ENCODE results near the gene TMEM92. TPM values are rescaled to one million over a fixed set of nuclear protein-coding genes. Genes with fewer than 3 reads are reported as not detected.
A peak's percentile ranks its signal among the peaks of the same experiment; 100 is the strongest.

The TMEM92 gene
- total and polyA plus RNA-seq, 10 of the 15 experiments (the other 5 are each of a cell fraction or from before 2014, with no cell fraction given), result 0.11 to 1.2 (median 0.32) TPM

GRCh38 chr17:50269477-50270434 lies 4.5 kb upstream of the TMEM92 start:
- peak; percentile 86 for ATAC-seq
- Histone ChIP-seq H3K4me1 (ENCODE audit: control insufficient read depth, insufficient read depth, low read length) (no peaks in the 10 kb centered on the region; the same call in 1 of the 2 replicates), H2AFZ (ENCODE audit: control insufficient read depth, low read depth, low read length) (no peak overlapping the region), H3K4me2 (ENCODE audit: control insufficient read depth, insufficient read depth) (no peak overlapping the region), H3K36me3 (ENCODE audit: control insufficient read depth in 2 of 2, insufficient read depth in 2 of 2, low read length in 1 of 2) (no peaks in the 10 kb centered on the region), H3K79me2 (ENCODE audit: control insufficient read depth, insufficient read depth, low read length) (no peaks in the 10 kb centered on the region), H3K4me3 (no peak overlapping the region), H3K27me3 (replicated peaks in 1 of 2; ENCODE audit: control insufficient read depth in 2 of 2, insufficient read depth in 2 of 2, low read length in 1 of 2) (no peaks in the 10 kb centered on the region), H4K20me1 (ENCODE audit: control insufficient read depth, insufficient read depth) (no peaks in the 10 kb centered on the region), H3K27ac (ENCODE audit: control insufficient read depth, insufficient read depth) (no peak overlapping the region), H3K9me3 (replicated peaks; ENCODE audit: control insufficient read depth, insufficient read depth, low read length) (no peaks in the 10 kb centered on the region), H3K9ac (ENCODE audit: control insufficient read depth, insufficient read depth, low read length) (no peak overlapping the region)
- intact Hi-C loops (cut with micrococcal nuclease; ENCODE audit: unreplicated experiment) (no loop called here), in situ Hi-C loops (cut with MboI) (loop anchor here (5.0 kb wide), 1 partner anchor 62 kb away; no protein-coding TSS in a partner anchor)
- FAIRE-seq, result peak; percentile 83
- ChIA-PET CTCF (interaction anchor here (0.7 to 19.2 kb wide), 10 partner anchors 17 to 106 kb away, joined by 3 to 298 read pairs (median 8); partner anchors contain the start of gene COL1A1), POLR2A (interaction anchor here (0.5 to 1.6 kb wide), 2 partner anchors 55 to 208 kb away, joined by 3 to 6 read pairs; no protein-coding TSS in a partner anchor), SMC1A (ENCODE audit: uncharacterized antibody, unreplicated experiment) (interaction anchor here (0.9 to 9.4 kb wide), 4 partner anchors 25 to 70 kb away, joined by 3 to 87 read pairs (median 4); partner anchors contain the start of gene COL1A1), RAD21 (ENCODE audit: unreplicated experiment) (interaction anchor here (0.7 to 5.6 kb wide), 3 partner anchors 56 to 100 kb away, joined by 3 to 51 read pairs (median 3); partner anchors contain the start of gene COL1A1)
- no TSS peak for BruUV-seq (replicated peaks)
- DNase-seq (ENCODE audit: low read depth, low spot score), result peak; percentile 19
- 29% methylated on average over 16 of the region's 16 CpGs for WGBS (ENCODE audit: insufficient coverage, insufficient replicate concordance, low lambda C conversion rate, missing lambda C conversion rate)
- TF ChIP-seq ZNF207 (IDR thresholded peaks at IDR 0.05; ENCODE audit: borderline replicate concordance), result no peak
- TF ChIP-seq RAD21 (IDR thresholded peaks at IDR 0.05; ENCODE audit: insufficient read depth, low read depth, low read length), result peak; percentile 65
- no peak for TF ChIP-seq HCFC1 (IDR thresholded peaks at IDR 0.05; ENCODE audit: low read length)
- no peak for TF ChIP-seq MYB (IDR thresholded peaks at IDR 0.05; ENCODE audit: borderline replicate concordance, low read depth, low read length)
- TF ChIP-seq RB1 (IDR thresholded peaks at IDR 0.05; ENCODE audit: borderline replicate concordance), result no peak
- TF ChIP-seq ZNF217 (IDR thresholded peaks at IDR 0.05), result peak; percentile 66; the same call in 1 of the 2 replicates
- TF ChIP-seq KAT2A (conservative IDR thresholded peaks at IDR 0.05; ENCODE audit: control insufficient read depth, low read depth, low read length), result no peak
- peak; percentile 95 for TF ChIP-seq NFXL1 (IDR thresholded peaks at IDR 0.05; ENCODE audit: borderline replicate concordance)
- TF ChIP-seq USF2 (IDR thresholded peaks at IDR 0.05; ENCODE audit: borderline replicate concordance, low read depth, low read length), result no peak
- TF ChIP-seq YY1 (IDR thresholded peaks at IDR 0.05; ENCODE audit: low read depth, low read length), result 0 out of 2 replicates have a peak, but pooled peaks have one; percentile 44
- TF ChIP-seq JUND (IDR thresholded peaks at IDR 0.05; ENCODE audit: low read depth, low read length), result no peak
- peak; percentile 22; the same call in 1 of the 2 replicates for TF ChIP-seq SMC3 (IDR thresholded peaks at IDR 0.05; ENCODE audit: borderline replicate concordance, low read length)
- no peak for TF ChIP-seq NRF1 (conservative IDR thresholded peaks at IDR 0.05; ENCODE audit: low read depth, low read length)
- TF ChIP-seq BCL11A (IDR thresholded peaks at IDR 0.05; ENCODE audit: low read depth, low read length), result no peak
- TF ChIP-seq, protein P1, sequence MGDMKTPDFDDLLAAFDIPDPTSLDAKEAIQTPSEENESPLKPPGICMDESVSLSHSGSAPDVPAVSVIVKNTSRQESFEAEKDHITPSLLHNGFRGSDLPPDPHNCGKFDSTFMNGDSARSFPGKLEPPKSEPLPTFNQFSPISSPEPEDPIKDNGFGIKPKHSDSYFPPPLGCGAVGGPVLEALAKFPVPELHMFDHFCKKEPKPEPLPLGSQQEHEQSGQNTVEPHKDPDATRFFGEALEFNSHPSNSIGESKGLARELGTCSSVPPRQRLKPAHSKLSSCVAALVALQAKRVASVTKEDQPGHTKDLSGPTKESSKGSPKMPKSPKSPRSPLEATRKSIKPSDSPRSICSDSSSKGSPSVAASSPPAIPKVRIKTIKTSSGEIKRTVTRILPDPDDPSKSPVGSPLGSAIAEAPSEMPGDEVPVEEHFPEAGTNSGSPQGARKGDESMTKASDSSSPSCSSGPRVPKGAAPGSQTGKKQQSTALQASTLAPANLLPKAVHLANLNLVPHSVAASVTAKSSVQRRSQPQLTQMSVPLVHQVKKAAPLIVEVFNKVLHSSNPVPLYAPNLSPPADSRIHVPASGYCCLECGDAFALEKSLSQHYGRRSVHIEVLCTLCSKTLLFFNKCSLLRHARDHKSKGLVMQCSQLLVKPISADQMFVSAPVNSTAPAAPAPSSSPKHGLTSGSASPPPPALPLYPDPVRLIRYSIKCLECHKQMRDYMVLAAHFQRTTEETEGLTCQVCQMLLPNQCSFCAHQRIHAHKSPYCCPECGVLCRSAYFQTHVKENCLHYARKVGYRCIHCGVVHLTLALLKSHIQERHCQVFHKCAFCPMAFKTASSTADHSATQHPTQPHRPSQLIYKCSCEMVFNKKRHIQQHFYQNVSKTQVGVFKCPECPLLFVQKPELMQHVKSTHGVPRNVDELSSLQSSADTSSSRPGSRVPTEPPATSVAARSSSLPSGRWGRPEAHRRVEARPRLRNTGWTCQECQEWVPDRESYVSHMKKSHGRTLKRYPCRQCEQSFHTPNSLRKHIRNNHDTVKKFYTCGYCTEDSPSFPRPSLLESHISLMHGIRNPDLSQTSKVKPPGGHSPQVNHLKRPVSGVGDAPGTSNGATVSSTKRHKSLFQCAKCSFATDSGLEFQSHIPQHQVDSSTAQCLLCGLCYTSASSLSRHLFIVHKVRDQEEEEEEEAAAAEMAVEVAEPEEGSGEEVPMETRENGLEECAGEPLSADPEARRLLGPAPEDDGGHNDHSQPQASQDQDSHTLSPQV (IDR thresholded peaks at IDR 0.05), result no peak
- no peak for TF ChIP-seq SUPT20H (IDR thresholded peaks at IDR 0.05; ENCODE audit: borderline replicate concordance, control insufficient read depth, low read depth, low read length)
- TF ChIP-seq SMARCA5 (IDR thresholded peaks at IDR 0.05), result peak; percentile 100
- TF ChIP-seq IRF4 (IDR thresholded peaks at IDR 0.05; ENCODE audit: low read depth, low read length), result no peak
- no peak for TF ChIP-seq ASH2L (IDR thresholded peaks at IDR 0.05; ENCODE audit: borderline replicate concordance, low read depth)

All from GM12878 (cell line).